Glutamatergic neuron (in vitro differentiated cells): Measurements from ENCODE around the gene RNPEPL1. TPM values are rescaled to one million over a fixed set of nuclear protein-coding genes. Genes with fewer than 3 reads are reported as not detected.

Experiments
- DNase-seq: peaks from one replicate; pipeline ENCODE4 v3.0.0; 2022
- H3K27ac Mint-ChIP-seq: one replicate; pipeline ENCODE4 v1.8.0; 2020; ENCODE audit warnings: mild to moderate bottlenecking, mixed read lengths, inconsistent platforms; ENCODE audit not compliant: unreplicated experiment
- H3K27me3 Mint-ChIP-seq: one replicate; pipeline ENCODE4 v1.8.0; 2020; ENCODE audit warnings: mild to moderate bottlenecking, moderate library complexity, mixed read lengths, inconsistent platforms; ENCODE audit not compliant: unreplicated experiment
- H3K36me3 Mint-ChIP-seq: one replicate; pipeline ENCODE4 v1.8.0; 2020; ENCODE audit warnings: mild to moderate bottlenecking, mixed read lengths, inconsistent platforms; ENCODE audit not compliant: unreplicated experiment
- H3K4me1 Mint-ChIP-seq: one replicate; pipeline ENCODE4 v1.8.0; 2020; ENCODE audit warnings: mild to moderate bottlenecking, low read depth, mixed read lengths, inconsistent platforms; ENCODE audit not compliant: unreplicated experiment
- H3K4me3 Mint-ChIP-seq: one replicate; pipeline ENCODE4 v1.8.0; 2020; ENCODE audit warnings: mild to moderate bottlenecking, mixed read lengths, inconsistent platforms; ENCODE audit not compliant: unreplicated experiment
- H3K9me3 Mint-ChIP-seq: one replicate; pipeline ENCODE4 v1.8.0; 2020; ENCODE audit warnings: mild to moderate bottlenecking, moderate library complexity, mixed read lengths, inconsistent platforms; ENCODE audit not compliant: unreplicated experiment
- total RNA-seq: library from RNA; stranded (reverse); fragmentation: NEBNext Ultra II Directional; extraction: Animal tissue kit (Norgen Biotek cat#: 25700); gene quantifications from one replicate; pipeline ENCODE4 v1.2.1, GENCODE V29; 2021; ENCODE audit not compliant: unreplicated experiment
- TF ChIP-seq, protein P1 (sequence below): fragments of 200-600 bp; sonication (generic); IDR thresholded peaks from one replicate; pipeline ENCODE4 v1.5.0; 2021; ENCODE audit not compliant: partially characterized antibody, unreplicated experiment

Gene RNPEPL1
- total RNA-seq, 1 donor from 2014 or later = 20.9 TPM

DNA sequence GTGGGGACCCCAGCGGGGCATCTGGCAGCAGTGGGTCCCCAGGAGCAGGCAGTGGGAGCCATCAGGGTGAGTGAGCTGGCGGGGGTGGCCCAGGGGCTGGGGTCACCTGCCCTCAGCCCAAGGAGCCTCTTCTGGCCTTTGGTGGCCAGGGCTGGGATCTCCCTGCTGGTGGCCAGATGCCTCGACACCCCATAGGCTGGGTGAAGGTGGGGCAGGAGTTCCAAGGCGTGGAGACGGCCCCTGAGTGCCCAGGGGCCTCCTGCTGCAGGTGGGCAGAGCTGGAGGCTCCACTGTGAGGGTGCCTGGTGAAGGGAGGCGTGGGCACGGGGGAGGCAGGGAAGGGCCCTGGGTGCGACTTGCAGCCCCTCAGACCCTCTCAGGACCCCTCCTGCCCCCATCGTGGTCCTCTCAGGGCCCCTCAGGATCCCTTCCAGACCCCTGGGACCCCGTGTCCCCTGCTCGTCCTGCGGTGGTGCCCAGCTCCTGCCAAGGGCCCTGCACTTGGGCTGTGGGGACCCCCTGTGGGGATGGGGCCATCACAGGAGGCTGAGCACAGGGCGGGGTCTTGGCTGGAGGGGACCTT, 52.0 kb downstream of the RNPEPL1 start:
- no peak for DNase-seq
- Mint-ChIP-seq H3K4me1 (no peaks in the 10 kb centered on the region), H3K9me3 (peaks cover 14% of the 10 kb centered on the region), H3K27ac (no peak overlapping the region), H3K36me3 (peaks cover 27% of the 10 kb centered on the region), H3K4me3 (no peak overlapping the region), H3K27me3 (peaks cover 3% of the 10 kb centered on the region)
- TF ChIP-seq, protein P1, sequence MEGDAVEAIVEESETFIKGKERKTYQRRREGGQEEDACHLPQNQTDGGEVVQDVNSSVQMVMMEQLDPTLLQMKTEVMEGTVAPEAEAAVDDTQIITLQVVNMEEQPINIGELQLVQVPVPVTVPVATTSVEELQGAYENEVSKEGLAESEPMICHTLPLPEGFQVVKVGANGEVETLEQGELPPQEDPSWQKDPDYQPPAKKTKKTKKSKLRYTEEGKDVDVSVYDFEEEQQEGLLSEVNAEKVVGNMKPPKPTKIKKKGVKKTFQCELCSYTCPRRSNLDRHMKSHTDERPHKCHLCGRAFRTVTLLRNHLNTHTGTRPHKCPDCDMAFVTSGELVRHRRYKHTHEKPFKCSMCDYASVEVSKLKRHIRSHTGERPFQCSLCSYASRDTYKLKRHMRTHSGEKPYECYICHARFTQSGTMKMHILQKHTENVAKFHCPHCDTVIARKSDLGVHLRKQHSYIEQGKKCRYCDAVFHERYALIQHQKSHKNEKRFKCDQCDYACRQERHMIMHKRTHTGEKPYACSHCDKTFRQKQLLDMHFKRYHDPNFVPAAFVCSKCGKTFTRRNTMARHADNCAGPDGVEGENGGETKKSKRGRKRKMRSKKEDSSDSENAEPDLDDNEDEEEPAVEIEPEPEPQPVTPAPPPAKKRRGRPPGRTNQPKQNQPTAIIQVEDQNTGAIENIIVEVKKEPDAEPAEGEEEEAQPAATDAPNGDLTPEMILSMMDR = no peak

DNA sequence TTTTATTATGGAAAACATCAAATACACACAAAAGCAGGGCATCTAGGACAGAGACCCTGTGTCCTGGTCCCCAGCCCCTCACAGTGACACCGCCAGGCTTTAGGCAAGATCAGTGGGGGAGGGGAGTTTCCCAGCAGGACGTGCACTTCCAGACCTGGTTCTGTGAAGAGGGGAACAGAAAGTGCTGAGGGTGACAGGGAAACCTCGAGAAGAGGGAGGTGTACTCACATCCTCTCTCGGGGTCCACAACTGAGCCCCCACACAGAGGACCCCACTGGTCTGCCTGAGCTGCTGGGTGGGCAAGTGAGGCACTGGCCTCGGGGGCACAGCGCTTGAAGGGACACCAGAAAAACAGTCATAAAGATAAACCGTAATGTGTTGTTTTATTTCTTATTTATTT, 52.6 kb downstream of the RNPEPL1 start:
- H3K4me1 Mint-ChIP-seq = no peaks in the 10 kb centered on the region
- no peak overlapping the region for H3K27ac Mint-ChIP-seq
- H3K36me3 Mint-ChIP-seq = peaks cover 21% of the 10 kb centered on the region
- H3K4me3 Mint-ChIP-seq = no peak overlapping the region
- TF ChIP-seq, protein P1 = no peak
- DNase-seq = no peak
- peaks cover 2% of the 10 kb centered on the region for H3K27me3 Mint-ChIP-seq
- peaks cover 14% of the 10 kb centered on the region for H3K9me3 Mint-ChIP-seq

DNA sequence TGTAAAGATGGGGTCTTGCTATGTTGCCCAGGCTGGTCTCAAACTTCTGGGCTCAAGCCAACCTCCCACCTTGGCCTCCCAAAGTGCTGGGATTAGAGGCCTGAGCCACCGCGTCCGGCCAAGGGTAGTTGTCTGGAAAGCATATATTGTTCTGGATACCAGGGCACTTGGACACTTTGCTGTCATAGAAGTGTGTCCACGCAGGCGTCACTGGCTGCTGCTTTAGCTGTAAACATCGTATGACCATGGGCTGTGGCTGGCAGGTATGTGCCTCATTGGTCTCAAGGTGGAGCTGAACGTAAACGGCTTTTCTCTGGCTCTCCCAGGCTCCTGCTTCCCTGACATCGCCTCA, 53.8 kb downstream of the RNPEPL1 start:
- no peak overlapping the region for H3K27ac Mint-ChIP-seq
- DNase-seq = no peak
- peaks cover 2% of the 10 kb centered on the region for H3K27me3 Mint-ChIP-seq
- H3K4me3 Mint-ChIP-seq = no peak overlapping the region
- H3K9me3 Mint-ChIP-seq = peaks cover 12% of the 10 kb centered on the region
- no peaks in the 10 kb centered on the region for H3K4me1 Mint-ChIP-seq
- TF ChIP-seq, protein P1 = no peak
- H3K36me3 Mint-ChIP-seq = peaks cover 11% of the 10 kb centered on the region

DNA sequence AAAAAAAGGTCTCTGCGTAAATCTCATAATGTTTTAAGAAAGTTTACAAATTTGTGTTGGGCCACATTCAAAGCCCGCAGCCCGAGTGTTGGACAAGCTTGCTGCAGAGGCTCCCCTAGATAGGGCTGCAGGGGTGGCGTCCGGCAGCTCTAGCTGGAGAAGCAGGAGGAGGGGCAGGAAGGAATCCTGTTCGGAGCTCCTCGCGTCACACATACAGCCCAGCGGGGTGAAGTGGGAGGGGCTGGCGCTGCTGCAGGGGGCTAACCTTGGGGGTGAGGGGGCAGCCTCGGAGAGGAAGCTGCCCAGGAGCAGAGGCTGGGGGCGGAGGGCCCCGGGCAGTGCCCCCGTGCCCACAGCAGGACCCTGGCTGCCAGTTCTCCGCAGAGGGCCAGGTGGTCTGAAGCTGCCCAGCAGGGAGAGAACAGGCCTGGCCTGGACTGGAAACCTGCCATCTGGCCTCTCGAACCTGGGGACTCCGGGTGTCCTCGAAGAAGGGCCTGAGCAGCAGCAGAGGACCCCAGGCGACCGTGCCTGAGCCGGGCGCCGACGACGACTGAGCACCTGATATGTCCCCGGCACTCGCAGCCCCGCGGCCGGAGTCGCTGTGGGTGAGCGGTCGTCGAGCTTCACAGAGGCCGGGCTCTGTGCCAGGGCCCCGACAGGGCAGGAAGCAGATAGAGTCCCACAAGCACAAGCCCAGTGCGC, 54.4 kb downstream of the RNPEPL1 start:
- Mint-ChIP-seq H3K4me1 (no peaks in the 10 kb centered on the region), H3K4me3 (no peak overlapping the region), H3K27ac (no peak overlapping the region), H3K36me3 (peaks cover 10% of the 10 kb centered on the region), H3K27me3 (peaks cover 2% of the 10 kb centered on the region), H3K9me3 (peaks cover 12% of the 10 kb centered on the region)
- DNase-seq = no peak
- TF ChIP-seq, protein P1 = no peak

DNA sequence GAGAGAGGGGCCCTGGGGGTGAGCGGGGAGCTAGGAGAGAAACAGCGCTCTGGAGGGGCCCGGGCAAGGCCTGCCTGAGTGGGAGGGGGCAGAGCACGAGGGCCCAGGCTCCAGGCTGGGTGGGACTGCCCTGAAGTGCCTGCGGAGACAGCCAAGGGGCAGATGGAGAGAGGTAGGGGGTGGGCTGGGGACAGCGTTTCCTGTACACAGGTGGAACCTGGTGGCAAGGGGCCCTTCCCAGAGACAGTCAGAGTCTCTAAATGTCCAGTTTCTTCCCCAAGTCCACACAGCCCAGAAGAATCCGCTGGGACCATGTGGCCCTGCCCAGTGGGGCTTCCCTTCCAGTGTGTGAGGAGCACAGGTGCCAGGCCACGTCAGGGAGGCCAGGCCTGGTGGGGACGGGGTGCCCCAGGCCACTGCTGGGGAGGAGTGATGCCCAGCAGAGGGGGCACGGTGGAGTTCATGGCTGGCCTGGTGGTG, 55.3 kb downstream of the RNPEPL1 start:
- no peaks in the 10 kb centered on the region for H3K4me1 Mint-ChIP-seq
- H3K9me3 Mint-ChIP-seq = peaks cover 10% of the 10 kb centered on the region
- TF ChIP-seq, protein P1 = no peak
- peaks cover 6% of the 10 kb centered on the region for H3K36me3 Mint-ChIP-seq
- DNase-seq = no peak
- H3K27me3 Mint-ChIP-seq = peaks cover 6% of the 10 kb centered on the region
- no peak overlapping the region for H3K4me3 Mint-ChIP-seq
- no peak overlapping the region for H3K27ac Mint-ChIP-seq
